IPS-NIHi7 (cell line): ENCODE data around the gene TTC22.

Experiments
- DNase-seq: peaks from one replicate; pipeline ENCODE4 v3.0.0; 2012; ENCODE audit warnings: mixed read lengths; ENCODE audit errors: extremely low spot score

TTC22 gene

DNA sequence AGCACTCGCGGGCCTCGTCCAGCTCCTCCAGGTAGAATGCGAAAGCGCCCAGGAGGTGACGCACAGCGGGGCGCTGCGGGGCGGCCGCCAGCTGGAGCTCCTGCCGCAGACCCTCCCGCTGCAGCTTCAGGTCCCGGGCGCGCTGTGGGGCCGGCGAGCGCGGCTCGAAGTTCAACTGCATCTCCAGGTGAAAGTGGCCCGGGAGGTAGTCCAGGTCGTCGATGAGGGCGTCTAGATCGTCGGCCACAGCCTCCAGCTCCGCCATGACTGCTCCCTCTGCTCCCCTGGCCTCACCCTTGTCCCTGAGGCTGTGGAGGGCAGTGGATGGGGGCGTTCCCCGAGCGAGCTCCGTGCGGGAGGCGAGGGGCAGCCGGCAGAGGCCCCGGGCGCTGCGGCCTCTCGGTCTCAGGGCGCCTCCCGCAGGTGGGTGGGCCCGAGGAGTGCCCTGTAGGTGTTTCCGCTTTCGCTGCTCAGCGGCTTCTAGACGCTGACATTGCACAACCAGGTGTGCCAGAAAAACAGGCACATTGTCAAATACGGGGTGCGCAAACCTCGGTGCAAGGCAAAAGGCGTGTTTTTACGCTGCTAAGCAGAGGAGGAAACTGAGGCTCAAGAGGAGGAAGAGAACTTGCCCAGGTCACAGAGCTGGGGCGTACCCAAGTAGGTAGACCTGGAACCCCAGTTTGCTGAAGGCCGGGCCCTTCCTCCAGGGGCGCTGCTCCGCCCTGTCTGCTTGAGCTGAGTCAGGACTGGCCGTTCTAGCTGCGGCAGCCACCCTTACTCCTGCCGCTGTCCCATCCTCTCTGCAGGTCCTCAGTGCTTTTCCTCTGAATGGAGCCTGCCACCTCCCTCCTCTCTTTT, at the start of gene TTC22:
TTC22 (minus strand) TSS at position 425 of the 861 bp plus-strand sequence; CDS start at position 265, 160 bp downstream.
- peak; percentile 61 for DNase-seq

DNA sequence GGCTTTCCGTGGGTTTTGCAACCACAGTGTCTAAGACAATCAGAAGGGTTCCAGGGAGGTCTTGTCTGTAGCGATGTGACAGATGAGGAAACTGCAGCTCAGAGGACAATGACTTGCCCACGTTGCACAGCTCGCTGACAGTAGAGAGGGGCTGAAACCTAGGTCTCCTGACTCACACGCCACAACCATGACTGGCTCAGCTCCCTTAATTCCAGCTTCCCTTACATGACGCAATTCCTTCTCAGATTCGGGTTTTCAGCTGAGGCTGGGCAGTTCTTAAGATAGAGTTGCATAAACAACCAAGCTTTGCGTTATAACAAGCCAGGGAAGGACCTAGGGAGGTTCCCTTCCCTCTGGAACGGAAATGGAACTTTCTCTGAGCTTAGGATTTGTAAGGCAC, 49.6 kb upstream of the TTC22 start:
- no peak for DNase-seq

DNA sequence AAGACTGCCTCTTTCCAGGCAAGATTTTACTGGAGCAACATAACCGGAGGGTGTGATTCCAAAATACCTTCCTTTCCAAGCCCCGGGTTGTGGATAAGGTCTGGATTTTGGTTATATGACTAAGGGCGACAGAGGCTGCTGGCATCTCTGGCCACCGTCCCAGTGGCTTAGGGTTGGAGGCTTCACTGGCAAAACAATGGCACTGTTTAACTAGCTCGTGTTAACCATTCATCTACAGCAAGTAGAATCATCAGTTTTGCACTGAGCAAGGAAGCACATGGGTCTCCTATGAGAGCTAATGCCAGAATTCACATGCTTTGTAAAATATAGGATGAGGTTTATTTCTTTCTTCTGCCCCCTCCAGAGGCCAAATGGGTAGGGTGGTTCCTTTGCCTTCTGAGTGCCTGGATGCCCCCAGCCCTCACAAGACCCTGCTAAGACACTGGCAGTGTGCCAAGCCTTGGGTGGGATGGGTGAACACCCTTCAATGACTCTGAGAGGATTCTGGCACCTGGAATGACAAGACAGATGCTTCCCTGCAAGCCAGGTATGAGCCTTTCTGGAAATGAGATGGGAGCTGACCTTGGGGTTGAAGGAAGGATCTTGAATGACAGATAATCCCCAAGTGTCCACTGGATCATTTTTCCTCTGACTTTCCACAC, 49.1 kb upstream of the TTC22 start:
- DNase-seq, result no peak

DNA sequence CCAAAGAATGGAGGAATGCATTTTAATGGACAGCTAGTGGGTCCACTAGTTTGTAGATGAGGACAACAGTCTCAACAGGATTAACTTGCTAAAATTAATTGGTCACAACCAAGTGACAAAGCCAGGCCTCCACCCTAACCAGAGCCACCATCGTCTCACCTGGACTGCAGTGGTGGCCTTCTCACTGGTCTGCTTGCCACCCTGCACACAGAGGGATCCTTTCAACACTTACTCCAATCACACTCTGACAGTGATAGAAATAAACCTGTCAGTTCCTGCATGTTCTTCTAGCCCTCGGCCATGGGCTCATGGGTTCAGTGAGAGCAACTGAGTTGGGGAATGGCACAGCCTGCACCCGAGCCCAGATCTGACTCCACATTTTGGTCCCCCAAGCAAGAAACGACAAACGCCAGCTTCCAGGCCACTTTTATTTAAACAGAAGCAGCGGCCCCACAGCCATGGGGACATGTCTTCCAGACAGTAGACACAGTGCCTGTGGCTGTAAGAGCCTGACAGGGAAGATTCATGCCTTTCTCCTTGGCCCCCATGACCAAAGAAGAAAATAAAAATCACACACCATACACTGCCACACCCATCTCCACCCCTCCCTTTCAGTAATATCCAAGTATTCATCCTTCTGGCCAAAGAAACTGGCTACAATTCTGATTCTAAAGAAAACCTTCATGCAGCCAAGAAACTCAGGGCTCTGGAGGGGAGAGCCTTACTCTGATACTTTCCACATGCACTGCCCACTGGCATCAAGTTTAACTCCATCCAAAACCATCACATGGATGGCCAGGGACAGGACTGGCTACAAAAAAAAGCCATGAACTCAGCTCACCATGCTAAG, 48.3 kb upstream of the TTC22 start:
- DNase-seq, result no peak

DNA sequence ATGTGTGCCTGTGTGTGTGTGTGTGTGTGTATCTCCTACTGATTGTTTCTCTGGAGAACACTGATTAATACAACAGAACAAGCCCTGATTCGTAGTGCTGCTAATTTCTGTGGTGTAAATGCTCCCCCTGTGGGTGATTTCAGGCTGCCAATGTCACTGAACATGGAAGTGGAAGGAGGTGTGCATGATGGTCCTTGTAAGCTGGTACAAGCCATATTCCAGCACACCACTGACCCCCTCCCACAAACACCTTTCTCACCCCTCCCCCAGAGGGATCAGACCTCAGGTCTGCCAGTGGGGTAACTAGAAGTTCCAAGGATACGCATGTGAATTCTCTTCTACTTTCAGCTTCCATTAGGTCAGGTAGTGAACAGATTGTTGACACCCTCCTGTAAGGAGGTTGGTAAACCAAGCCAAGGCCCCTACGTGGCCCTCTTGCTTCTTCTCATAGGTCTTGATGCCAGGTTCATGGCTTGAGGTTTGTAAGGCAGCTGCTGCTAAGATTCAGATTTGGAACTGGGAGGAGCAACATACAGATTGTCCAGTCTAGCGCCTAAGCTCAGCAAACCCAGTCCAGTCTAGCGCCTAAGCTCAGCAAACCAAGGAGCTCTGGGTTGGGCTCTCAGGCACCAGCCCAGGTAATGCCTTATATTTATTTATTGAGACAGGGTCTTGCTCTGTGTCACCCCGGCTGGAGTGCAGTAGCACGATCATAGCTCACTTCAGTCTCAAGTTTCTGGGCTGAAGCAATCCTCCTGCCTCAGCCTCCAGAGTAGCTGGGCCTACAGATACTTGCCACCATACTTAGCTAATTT, 47.2 kb upstream of the TTC22 start:
- DNase-seq, result no peak

DNA sequence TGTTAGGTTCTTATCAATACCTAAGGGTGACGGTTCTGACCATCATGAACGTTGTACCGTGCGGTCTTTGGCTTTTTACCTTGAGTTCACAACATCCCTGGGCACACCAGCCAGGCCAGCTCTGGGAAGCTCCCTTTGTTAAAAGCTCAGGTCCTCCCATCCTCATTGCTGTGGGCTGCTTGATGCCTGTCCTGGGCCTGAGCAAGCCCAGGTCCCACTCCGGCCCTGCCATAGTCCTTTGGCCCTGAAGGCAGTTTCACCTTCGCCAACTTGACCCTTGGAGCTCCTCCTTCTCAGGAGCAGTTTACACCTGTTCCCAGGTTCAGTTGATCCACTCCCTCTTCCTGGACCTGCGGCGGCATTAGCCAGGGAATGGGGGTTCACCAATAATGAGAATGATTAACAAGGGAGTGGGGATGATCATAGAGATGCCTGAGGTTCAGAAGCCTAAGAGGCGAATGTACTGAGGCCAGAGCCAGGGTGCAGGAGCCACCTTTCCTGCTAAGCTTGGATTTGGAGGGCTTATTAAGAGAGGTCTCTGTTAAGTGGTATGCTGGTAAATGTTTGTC, 45.7 kb upstream of the TTC22 start:
- DNase-seq, result no peak

DNA sequence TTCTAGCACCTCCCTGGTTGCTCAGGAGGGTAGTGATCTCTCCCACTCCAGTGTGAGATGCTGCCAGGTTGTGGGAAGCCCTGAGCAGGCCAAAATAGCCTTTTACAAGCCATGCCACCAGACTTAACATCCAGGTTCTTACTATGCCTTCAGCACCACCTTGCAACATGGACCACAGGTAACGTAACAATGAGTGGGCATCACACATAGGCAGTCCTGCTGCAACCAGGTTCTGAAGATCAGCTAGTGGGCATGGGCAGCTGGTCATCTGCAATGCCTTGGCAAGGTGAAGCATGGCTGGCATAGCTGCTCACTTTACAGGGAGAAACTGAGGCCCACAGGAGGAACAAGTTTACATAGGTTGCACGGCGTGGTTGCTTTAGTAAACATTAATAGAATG, 45.2 kb upstream of the TTC22 start:
- DNase-seq, result no peak

DNA sequence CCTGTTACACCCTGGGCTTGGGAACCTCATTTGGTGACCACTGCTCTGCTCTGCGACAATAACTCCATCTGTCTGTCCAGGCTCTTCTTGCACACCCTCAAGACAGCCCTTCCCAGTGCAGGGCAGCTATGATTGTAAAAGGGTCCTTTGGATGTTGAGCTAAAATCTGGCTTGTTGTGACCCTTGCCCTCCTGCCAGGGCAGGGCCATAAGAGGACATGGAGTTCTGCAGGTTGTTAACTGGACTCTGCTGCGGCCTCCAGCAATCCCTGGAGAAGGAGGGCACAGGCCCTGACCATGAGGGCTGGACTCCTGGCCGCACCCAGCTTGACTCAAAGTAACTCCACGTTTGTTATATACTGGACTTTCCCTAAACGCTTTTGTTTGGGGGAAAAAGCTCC, 44.6 kb upstream of the TTC22 start:
- no peak for DNase-seq

DNA sequence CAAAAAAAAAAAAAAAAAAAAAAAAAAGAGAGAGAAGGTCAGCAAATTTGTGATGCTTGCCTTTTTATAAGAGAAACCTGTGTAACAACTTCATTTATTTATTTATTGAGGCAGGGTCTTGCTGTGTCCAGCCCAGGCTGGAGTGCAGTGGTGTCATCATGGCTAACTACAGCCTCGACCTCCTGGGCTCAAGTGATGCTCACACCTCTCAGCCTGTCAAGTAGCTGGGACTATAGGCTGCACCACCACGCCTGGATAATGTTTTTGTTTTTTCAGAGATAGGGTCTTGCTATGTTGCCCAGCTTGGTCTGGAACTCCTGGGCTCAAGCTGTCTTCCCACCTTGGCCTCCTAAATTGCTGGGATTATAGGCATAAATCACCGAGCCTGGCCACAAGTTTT, 43.4 kb upstream of the TTC22 start:
- no peak for DNase-seq

DNA sequence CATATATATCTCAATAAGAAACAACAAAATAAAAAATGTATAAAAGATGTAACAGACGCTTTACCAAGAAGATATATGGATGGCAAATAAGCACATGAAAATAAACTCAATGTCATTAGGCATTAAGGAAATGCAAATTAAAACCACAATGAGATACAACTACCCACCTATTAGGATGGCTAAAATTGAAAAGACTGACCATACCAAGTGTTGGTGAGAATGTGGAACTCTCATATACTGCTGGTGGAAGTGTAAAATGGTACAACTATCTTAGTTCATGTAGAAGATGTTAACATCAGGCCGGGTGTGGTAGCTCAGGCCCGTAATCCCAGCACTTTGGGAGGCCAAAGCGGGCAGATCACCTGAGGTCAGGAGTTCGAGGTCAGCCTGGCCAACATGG, 42.3 kb upstream of the TTC22 start:
- no peak for DNase-seq

DNA sequence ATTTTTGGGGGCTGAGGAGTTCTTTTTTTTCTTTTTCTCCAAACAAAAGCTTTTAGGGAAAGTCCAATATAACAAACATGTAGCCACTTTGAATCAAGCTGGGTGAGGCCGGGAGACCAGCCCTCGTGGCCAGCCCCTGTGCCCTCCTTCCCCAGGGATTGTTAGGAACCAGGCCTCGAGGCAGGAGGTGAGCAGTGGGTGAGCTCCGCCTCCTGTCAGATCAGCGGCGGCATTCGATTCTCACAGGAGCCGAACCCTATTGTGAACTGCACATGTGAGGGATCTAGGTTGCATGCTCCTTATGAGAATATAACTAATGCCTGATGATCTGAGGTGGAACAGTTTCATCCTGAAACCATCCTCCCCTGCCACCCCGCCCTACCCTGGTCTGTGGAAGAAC, 41.8 kb upstream of the TTC22 start:
- no peak for DNase-seq

DNA sequence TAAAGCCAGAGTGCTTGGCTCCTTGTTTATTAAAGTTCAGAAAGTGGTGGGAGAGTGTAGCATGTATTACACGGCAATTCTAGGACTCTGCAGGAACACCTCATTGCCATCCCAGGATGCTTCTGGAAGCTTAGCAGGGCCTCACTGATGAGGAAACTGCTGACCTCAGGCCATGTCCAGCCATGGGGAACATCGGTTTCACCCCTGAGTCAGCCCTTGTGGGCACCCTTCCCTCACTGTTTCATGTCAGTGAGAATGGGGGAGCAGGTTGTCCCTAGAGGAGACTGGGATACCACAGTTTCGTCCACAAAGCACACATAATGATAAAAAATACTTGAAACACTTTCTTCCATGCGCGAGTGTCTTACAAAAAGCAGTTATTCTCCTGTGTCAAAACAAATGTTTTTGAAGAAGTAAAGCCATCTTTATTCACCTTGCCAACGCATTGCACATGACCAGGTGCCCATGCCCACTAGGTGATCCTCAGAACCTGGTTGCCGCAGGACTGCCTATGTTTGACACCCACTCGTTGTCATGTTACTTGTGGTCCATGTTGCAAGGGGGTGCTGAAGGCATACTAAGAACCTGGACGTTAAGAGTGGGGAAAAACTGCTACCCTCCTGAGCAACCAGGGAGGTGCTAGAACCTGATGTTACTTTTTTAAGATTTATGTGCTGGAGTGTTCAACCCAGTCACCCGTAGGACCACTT, 41.2 kb upstream of the TTC22 start:
- no peak for DNase-seq

DNA sequence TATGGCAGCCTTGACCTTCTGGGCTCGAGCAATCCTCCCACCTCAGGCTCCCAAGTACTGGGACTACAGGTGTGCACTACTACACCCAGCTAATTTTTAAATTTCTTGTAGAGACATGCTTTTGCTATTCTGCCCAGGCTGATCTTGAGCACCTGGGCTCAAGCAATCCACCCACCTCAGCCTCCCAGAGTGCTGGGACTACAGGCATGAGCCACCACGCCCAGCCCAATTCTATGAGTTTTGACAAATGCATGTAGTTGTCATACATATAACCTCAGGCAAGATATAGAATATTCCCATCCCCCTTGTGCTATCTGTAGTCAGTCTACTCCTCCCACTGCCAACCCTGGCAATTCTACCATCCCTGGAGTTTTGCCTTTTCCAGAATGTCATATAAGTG, 38.7 kb upstream of the TTC22 start:
- DNase-seq, result no peak

DNA sequence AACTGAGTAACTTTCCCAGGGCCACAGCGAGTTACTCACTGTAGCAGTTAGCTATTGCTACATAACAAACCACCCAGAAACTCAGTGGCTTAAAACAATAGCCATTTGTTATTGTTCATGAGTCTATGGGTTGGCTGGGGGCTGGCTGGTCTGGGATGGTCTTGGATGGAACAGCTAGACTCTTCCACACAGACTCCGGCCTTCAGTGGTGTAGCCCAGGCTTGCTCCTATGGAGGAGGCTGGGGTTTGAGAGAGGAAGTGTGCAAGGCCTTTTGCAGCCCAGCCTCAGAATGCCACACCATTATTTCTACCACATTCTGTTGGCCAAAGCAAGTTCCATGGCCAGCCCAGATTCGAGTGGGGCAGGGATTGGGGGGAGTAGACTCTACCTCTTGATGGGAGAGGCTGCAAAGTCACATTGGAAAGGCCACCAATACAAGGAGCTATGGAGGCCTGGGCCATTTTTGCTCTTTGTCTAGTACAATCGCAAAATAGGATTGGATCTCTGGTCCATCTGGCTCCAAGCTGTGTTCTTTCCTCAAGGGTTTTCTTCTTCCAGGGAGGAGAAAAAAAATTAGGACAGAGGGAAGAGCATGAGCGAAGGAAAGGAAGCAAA, 37.5 kb upstream of the TTC22 start:
- no peak for DNase-seq

DNA sequence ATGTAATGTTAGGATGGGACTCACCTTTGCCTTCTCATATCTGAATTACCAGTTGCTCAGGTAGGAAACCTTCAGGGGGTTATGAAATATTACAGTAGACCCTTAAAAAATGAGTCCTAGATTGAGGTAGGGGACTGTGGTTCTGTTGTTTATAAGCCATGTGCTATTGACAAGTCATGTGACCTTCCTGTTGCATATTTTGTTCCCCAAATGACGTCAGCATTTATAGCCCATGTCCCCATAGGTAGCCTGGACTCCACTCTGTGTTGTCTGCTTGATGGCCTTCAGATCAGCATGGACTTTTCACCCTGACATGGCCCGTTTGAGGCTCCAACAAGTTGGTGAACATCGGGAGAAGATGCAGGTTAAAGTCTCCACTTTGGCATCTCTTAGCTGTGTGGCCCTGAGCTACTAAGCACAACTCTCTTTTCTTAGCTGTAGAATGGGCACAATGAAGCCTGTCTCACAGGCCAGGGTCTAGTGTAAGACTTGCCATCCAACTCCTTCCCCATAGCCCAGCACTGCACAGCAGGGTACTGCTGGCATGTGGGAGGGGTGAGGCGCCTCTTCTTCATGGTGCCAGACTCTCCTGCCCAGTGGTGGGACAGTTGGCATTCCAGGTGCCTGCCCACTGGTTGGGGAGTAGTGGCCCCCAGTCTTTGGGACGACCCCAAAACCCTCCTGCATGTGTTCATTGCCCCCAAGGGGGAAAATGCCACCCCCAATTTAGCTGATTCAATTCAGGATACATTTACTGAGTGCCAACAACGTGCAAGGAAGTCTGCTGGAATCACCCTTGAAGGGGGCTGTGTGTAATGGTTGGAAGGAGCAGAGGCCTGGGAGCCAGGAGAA, 36.1 kb upstream of the TTC22 start:
- DNase-seq, result no peak

DNA sequence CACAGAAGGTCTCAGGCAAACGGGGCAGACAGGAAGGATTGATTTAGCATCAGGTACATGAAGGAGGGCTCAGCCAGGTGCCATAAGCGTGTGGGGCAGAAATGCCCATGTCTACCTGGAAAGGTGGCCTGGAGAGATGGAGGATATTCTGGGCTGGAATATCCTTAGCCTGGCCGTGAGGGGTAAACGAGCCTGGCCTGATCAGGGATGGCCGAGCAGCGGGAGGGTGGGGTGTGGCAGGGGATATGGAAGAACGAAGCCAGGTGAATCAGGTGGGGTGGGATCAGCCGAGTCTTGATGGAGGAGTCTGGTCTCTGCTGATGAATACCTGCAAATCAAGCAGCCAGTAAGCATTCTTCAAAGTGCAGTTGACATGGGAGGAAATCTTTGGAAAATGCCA, 35.5 kb upstream of the TTC22 start:
- no peak for DNase-seq

DNA sequence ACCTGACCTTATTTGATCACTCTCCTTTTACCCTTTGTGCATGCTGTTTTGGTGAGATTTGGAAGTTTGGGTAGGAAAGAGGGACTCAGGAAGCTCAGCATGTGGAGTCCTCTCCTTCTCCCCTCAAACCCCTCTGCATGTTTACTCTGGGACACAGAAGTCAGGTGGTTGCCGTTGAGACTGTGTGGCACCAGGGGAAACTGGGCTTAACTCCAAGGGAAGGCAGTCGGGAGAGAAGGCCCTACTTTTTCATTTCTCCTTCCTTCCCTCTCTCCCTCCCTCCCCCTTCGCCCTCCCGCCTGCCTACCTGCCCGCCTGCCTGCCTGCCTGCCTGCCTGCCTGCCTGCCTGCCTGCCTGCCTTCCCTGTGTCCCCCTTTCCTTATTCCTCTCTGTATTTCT, 34.8 kb upstream of the TTC22 start:
- no peak for DNase-seq

DNA sequence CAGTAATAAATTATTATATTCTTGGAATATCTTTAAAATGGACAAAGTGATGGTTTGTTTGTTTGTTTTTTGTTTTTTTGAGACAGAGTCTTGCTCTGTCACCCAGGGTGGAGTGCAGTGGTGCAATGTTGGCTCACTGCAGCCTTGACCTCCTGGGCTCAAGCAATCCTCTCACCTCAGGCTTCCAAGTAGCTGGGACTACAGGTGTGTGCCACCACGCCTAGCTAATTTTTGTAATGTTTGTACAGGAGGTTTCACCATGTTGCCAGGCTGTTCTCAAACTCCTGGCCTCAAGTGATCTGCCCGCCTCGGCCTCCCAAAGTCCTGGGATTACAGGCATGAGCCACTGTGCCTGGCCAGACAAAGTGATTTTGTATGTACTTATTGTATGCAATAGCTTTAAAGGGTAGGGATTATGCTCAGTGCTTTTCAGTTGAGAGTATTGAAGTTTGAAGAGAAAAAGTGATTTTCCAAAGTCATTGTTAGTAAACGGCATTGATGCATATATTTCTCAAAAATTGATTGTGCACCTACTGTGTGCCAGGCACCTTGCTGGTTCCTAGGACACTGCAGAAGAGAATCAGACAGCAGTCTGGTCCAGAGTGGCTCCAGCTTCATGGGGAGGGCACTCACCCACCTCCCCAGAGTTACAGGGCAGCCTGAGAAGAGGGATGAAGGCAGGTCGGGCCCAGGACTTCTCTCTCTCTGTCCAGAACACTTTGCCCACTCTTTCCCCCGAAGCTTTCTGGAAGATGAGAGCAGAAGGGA, 34.2 kb upstream of the TTC22 start:
- DNase-seq, result no peak
